Measurements from ENCODE around the gene PAX7.

Gene PAX7

DNA sequence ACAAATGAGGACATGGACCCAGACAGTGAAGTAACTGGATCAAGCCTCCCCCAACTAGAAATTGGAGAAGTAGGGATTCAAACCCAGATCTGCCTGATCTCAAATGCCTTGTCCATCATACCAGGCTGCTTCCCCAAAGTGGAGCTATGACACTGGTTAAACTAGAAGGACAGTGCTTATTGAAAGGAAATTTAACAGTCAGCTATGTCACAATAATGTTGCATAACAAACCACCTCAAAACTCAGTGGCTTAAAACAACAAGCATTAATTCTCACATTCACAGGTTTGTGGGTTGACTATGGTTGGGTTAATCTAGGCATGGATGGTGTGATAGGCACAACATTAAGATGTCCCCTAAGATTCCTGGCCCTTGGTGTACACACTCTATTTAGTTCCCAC, 121.8 kb downstream of the PAX7 start:
- peaks cover 0 to 22% of the 10 kb centered on the region in 2 donors for H3K27me3 ChIP-seq
- no peak overlapping the region for H3K4me3 ChIP-seq
- H3K36me3 ChIP-seq = no peaks in the 10 kb centered on the region
- H3K27ac ChIP-seq = no peak overlapping the region
- TF ChIP-seq, protein P1, sequence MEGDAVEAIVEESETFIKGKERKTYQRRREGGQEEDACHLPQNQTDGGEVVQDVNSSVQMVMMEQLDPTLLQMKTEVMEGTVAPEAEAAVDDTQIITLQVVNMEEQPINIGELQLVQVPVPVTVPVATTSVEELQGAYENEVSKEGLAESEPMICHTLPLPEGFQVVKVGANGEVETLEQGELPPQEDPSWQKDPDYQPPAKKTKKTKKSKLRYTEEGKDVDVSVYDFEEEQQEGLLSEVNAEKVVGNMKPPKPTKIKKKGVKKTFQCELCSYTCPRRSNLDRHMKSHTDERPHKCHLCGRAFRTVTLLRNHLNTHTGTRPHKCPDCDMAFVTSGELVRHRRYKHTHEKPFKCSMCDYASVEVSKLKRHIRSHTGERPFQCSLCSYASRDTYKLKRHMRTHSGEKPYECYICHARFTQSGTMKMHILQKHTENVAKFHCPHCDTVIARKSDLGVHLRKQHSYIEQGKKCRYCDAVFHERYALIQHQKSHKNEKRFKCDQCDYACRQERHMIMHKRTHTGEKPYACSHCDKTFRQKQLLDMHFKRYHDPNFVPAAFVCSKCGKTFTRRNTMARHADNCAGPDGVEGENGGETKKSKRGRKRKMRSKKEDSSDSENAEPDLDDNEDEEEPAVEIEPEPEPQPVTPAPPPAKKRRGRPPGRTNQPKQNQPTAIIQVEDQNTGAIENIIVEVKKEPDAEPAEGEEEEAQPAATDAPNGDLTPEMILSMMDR (IDR thresholded peaks at IDR 0.05) = no peak
- no peaks in the 10 kb centered on the region for H3K4me1 ChIP-seq
- no peak for DNase-seq
- intact Hi-C loops (cut with DNase I; ENCODE audit: low total_unique reads) = no loop called here
- H3K9me3 ChIP-seq = peaks cover 0 to 24% (median 18%) of the 10 kb centered on the region in 3 donors

DNA sequence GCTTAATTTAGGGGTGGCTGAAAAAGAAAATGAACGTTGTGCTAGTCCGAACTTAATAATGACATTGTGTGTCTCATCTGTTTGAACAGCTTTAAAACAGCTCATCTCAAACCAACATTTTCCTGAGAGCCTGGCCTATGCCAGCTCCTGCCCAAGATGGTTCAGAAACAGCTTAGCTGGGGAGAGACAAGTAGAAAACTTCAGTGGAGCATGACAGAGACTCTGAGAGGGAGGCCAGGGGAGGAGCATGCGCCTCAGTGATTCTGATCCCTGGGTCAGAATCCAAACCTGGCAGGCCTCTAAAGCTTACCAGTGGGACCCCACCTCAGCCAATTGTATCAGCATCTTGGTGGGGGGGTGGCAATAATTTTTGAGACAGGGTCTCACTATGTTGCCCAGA, 129.5 kb downstream of the PAX7 start:
- H3K4me3 ChIP-seq = no peak overlapping the region
- DNase-seq = peak in 1 of 2 donors; percentile 16
- H3K27ac ChIP-seq = no peak overlapping the region
- peaks cover 0 to 43% of the 10 kb centered on the region in 2 donors for H3K27me3 ChIP-seq
- H3K36me3 ChIP-seq = no peaks in the 10 kb centered on the region
- H3K4me1 ChIP-seq = no peaks in the 10 kb centered on the region
- TF ChIP-seq, protein P1 (IDR thresholded peaks at IDR 0.05) = no peak
- H3K9me3 ChIP-seq = peaks cover 0 to 5% (median 5%) of the 10 kb centered on the region in 3 donors
- intact Hi-C loops (cut with DNase I; ENCODE audit: low total_unique reads) = no loop called here

DNA sequence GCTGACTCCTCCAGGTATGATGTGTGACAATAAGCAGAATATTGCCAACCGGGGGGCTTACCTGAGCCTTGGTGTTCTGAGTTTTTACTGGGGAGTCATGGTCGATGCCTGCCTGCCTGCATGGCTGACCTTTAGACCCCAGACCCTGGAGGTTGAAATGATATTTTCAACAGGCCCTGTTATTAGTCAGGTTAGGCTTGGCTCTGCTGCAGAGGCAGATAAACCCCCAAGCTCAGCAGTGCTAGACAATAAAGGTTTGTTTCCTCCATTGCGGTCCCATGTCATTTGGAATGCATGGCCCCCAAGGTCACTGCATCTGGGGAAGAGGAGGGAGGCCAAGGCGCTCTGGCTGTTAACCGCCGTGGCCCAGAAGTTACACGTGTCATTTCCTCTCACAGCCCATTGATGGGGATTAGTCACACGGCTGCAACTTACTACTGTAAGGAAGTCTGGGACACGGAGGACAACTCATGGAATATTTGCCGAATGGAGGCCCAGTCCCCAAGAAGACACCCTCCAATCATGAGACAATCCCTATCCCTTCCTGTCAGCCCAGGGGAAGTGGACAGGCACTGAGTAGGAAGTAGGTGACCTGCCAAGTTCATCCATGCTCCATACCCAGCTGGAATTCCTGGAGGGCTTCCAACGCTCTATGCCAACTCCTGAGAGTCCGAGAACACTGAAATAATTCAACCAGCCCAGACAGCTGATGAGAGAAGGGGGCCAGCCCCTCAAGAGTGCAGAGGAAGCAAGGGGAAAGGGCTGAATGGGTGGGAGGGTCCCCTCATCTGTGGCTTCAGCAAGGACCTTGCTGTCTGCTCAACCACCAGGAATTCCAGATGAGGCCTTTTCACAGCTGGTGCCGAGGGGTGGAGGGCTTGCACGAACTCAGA, 131.5 kb downstream of the PAX7 start:
- no peaks in the 10 kb centered on the region for H3K4me1 ChIP-seq
- H3K9me3 ChIP-seq = peaks cover 0 to 5% (median 0%) of the 10 kb centered on the region in 3 donors
- H3K36me3 ChIP-seq = no peaks in the 10 kb centered on the region
- intact Hi-C loops (cut with DNase I; ENCODE audit: low total_unique reads) = no loop called here
- H3K27ac ChIP-seq = no peak overlapping the region
- DNase-seq = peak in 1 of 2 donors; percentile 41
- TF ChIP-seq, protein P1 (IDR thresholded peaks at IDR 0.05) = no peak
- no peak overlapping the region for H3K4me3 ChIP-seq
- H3K27me3 ChIP-seq = peaks cover 0 to 61% of the 10 kb centered on the region in 2 donors

DNA sequence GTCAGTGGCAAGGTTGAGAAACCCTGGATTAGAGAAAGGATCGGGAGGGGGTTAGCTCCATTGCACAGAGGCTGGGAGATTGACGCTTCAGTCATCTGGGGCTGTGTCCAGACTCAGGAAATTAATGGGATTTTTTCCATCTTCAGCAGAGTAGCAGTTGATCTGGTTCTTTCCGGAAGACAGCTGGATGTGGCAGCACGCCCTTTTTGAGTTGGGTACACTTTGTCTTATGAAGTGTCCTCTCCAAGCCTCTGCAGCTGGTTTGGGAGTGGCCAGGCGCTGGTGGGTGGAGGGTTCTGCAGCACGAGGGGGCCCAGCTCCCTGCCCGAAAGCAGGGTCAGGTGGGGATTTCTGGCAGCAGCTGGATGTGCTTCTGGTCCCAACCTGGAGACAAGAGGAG, 133.7 kb downstream of the PAX7 start:
- TF ChIP-seq, protein P1 (IDR thresholded peaks at IDR 0.05) = no peak
- H3K27me3 ChIP-seq = peaks cover 0 to 83% of the 10 kb centered on the region in 2 donors

DNA sequence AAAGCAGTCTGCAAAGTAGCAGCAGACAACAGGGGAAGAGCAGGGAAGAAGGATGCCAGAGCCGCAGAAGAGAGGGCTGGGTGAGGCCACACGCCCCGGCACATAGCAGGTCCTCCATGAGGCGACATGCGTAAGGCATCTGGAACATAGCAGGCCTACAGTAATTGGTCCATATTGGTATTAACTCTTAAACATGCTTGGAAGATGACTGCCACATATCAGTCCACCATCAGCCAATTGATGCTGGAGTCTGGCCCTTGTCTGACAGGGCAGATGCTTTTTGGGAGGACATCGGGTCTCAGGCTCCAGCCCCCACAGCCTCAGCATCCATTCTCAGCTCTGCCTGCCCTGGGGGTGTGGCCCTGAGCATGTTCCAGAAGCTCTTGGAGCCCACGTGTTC, 135.1 kb downstream of the PAX7 start:
- intact Hi-C loops (cut with DNase I; ENCODE audit: low total_unique reads) = no loop called here
- peaks cover 0 to 80% of the 10 kb centered on the region in 2 donors for H3K27me3 ChIP-seq
- H3K36me3 ChIP-seq = no peaks in the 10 kb centered on the region
- TF ChIP-seq, protein P1 (IDR thresholded peaks at IDR 0.05) = no peak
- H3K27ac ChIP-seq = no peak overlapping the region
- no peak overlapping the region for H3K4me3 ChIP-seq
- peak in 1 of 2 donors; percentile 17 for DNase-seq
- H3K9me3 ChIP-seq = no peaks in the 10 kb centered on the region
- no peaks in the 10 kb centered on the region for H3K4me1 ChIP-seq

More for the DNA sequence above, 133.7 kb downstream of the PAX7 start:
- intact Hi-C loops (cut with DNase I; ENCODE audit: low total_unique reads) = no loop called here
- DNase-seq = peak in 1 of 2 donors; percentile 48
- no peaks in the 10 kb centered on the region for H3K9me3 ChIP-seq
- H3K4me3 ChIP-seq = no peak overlapping the region
- H3K4me1 ChIP-seq = no peaks in the 10 kb centered on the region
- H3K27ac ChIP-seq = no peak overlapping the region
- no peaks in the 10 kb centered on the region for H3K36me3 ChIP-seq
